Spleen (tissue), 7 donors: ENCODE data around the gene YIPF5.

Experiments
- CTCF ChIP-seq, 11 experiments: fragments of 200-600 bp in 7 of 11; fragments of 450-650 bp in 4 of 11; sonication (generic) in 4 of 11; IDR thresholded peaks in 8 of 11; conservative IDR thresholded peaks in 3 of 11; 1 replicate in 7 of 11; 2 replicates in 4 of 11; pipeline versions ENCODE4 v1.4.0 to v1.8.0; 2016 to 2021; ENCODE audit warnings: antibody characterized with exemption in 11 of 11, inconsistent platforms in 4 of 11, mild to moderate bottlenecking in 1 of 11
- POLR2A ChIP-seq, 3 donors: fragments of 450-650 bp; IDR thresholded peaks; one replicate each; pipeline ENCODE4 v1.5.1; 2017; ENCODE audit warnings: antibody characterized with exemption in 3 of 3, mild to moderate bottlenecking in 1 of 3
- donor health status: DM: no; HTN: no; CAD: no; lungs with moderate emphysema.
- donor health status: DM: no; HTN: no; CAD: no.
- donor health status: DM: no; HTN: no; CAD: no.

- TF ChIP-seq CTCF (IDR thresholded peaks at IDR 0.05 in 8 of 11, conservative IDR thresholded peaks at IDR 0.05 in 3 of 11) (no peak), POLR2A (IDR thresholded peaks at IDR 0.05) (no peak)
Observed at GRCh38 chr5:144114571-144114970, 55.9 kb downstream of the YIPF5 start.
